HG03354 (cell line): ENCODE data around the gene CAMTA1.

Source experiments
- ATAC-seq: cut with Tn5 transposase; IDR thresholded peaks from one replicate; pipeline ENCODE4 v1.9.1; 2021; ENCODE audit warnings: mild to moderate bottlenecking; ENCODE audit not compliant: unreplicated experiment, poor library complexity, severe bottlenecking

CAMTA1 gene

DNA sequence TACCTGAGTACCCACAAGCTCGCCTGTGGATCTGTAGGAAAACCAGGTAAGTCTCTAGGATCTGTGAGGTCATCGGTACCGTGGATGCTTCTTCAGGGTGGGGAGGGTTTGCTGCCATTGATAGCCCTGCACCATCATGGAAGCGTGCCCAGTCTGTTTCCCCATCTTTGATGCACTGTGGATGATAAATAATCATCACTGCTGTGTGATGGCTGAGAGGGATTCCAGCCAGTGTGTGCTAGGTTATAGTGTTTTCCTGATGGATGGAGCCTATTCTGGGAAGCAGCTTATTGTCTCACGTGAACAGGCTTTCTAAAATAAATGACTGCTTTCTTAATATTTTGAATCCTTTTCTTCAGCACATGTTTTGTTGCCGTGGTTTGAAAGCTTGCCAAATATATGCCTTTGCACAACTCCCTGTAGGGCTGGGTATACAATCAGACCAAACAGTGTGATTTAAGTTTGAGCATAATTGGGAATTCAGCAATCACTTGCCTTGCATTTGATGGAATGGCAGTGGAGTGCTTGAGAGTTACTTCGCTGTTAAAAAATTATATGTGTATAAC is 113.8 kb downstream of the CAMTA1 start:
- no peak for ATAC-seq

DNA sequence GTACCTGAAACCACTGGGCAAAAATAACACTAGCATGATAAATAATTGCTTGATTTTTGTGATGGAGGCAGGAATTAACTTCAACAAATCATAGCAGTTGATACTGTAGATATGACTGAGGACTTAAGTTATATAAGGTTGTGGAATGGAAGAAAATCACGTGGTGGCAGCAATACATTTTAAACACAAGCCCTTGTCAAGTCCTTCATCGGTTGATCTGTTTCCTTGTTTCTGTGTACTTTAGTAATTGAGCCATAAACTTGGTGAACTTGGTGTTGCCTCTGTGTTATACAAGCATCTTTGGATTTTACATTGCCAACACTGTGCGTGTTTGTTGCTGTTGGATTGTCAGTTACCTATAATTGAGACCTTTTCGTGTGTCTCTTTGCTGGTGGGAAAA is 114.4 kb downstream of the CAMTA1 start:
- no peak for ATAC-seq

DNA sequence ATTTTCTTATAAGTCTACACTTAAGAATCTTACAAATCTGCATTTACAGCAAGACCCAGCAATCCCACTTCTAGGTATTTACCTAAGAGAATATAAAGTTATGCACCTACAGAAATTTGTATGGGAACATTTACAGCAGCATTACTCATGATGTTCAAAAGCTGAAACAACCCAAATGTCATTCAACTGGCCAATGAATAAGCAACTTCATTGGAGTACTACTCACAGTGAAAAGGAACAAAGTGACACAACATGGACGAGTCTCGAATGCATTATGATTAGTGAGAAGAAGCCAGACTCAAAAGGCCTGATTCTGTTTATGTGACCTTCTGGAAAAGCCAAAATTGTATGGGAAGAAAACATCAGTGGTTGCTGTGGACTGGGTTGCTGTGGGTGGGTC is 116.9 kb downstream of the CAMTA1 start:
- ATAC-seq, result no peak

DNA sequence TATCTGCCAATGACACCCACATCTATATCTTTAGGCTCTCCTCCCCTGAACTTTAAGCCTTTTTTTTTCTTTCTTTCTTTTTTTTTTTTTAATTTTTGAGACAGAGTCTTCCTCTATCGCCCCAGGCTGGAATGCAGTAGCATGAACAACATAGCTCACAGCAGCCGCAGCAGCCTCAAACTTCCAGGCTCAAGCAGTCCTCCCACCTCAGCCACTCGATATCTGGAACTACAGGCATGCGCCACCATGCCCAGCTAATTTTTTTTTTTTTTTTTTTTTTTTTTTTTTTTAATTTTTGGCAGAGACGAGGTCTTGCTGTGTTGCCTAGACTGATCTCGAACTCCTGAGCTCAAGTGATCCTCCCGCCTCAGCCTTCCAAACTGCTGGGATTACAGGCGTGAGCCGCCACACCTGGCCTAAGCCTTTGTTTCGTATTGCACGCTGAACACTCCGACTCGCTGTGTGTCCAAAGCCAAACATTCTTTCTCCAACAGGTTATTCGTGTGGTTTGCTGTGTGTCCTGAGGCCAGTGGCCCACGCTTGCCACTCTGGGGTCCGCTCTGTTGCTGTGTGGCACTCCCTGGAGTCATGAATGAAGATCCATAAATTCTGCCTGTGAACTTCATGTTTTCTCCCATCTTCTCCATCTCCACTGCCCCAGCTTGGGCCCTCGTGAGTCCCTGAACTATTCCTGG is 119.4 kb downstream of the CAMTA1 start:
- no peak for ATAC-seq

DNA sequence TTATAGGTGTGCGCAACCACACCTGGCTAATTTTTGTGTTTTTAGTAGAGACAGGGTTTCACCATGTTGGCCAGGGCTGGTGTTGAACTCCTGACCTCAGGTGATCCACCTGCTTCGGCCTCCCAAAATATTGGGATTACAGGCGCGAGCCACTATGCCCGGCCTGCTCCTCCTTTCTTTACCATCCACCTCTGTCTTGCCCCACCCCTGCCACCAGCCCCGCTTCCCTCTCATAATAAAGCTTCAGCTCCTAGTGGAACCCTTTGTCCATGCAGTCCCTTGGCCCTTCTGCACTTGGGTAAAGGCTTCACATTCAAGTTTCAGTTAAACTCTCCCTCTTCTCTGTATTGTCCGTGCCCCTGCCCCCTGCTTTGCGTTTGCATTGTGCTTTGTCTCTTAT is 120.1 kb downstream of the CAMTA1 start:
- no peak for ATAC-seq

DNA sequence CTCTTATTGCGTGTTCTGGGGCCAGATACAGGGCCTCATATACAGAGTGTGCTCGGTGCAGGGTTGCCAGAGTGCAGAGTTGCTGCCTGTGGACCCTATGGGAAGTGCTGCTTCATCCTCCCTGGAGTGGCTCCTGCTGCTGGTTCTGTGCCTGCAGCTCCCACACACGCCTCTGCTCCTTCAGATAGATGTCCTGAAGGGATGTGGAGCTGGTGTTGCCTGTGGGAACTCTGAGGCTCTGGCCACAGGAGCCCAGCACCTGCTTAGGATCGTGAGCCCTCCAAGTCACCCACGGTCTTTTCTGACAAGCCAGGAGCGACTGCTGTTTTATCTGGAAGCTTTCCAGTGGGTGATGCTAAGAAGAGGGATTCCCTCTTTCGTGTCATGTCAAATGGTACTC is 120.5 kb downstream of the CAMTA1 start:
- ATAC-seq, result no peak

DNA sequence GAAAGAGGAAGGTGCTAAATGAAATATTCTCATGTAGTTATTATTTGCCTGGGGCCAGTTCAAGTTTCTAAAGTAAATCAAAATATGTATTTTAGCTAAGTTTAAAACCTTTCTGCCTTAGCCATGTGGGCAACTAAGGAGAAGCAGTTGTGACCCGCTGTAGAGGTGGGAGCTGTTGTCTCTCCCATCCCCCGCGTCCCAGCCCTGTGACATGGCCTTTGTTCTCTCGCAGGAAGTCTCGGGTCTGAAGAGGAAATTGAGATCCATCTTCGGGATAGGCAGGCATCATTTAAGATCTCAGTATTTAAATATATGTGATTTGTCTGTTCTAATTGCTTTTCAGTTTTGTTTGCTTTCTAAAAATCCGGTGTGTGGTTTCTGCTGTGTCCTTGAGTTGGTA is 121.5 kb downstream of the CAMTA1 start:
- no peak for ATAC-seq

DNA sequence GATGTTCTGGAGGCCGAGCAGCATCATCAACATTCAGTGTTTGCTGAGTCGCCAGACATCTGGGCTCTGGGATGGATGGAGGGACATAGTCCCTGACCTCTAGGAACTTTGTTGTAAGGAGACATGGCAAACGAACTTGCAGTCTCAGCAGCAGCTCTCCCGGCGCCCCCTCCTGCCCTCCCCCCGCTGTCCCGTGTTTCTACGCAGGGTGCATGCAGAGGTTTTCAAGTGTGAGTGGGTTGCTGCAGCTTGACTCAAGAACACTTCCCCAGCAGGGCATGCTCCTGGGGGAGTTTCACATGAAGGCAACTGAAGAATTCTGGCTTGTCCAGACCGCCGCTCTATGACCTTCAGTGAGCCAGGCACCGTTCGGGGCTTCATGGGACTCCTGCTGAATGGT is 121.9 kb downstream of the CAMTA1 start:
- ATAC-seq, result no peak

DNA sequence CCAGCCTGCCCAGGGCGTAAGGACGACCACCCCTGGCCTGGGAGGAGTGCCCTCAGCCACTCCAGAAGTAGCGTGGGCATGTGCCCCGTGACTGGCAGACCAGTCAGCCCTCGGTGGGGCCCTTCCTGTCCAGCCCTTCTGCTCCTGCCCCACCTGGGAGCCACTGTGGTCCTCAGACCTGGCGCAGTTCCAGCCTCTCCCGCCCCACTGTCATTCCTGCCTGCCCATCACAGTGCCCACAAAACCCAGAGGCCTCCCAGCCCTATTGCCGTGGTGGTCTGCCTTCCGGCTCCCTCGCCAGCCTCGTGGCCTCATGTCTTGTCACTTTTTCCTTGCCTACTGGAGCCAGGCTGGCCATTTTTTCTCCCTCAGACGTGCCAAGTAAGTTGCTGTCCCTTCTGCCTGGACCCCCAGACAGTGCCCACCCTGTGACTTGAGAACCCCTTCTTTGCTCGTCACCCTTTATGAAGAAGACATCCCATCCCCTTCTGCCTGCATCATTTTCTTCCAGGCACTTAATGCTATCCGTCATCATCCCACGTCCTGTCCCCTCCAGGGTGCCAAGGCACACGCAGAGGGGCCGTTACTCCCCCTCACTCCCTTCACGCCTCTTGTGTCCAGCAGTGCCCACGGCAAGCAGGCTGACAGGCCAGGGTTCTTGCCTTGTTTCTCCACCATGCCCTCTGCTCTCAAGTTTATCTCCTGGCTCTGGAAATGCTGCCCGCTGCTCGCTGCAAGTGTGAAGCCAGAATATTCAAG is 122.6 kb downstream of the CAMTA1 start:
- no peak for ATAC-seq

DNA sequence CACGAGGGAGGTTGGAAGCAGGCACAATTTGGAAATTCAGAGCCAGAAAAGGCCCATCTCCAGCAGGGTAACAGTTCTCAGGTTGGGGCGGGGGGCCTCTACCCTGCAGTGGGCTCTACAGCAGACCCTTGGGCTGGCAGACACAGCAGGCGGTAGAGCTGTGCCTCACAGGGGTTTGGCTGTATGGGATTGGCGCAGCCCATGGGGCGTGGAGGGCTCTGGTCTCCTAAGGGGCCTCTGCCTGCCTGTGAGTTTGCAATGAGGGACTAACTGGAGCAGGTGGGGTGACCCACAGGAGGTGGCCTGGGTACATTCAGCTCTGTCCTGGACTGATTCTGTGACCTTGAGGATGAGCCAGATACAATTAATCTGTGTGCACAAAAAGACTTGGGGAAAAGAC is 124.1 kb downstream of the CAMTA1 start:
- ATAC-seq, result no peak

DNA sequence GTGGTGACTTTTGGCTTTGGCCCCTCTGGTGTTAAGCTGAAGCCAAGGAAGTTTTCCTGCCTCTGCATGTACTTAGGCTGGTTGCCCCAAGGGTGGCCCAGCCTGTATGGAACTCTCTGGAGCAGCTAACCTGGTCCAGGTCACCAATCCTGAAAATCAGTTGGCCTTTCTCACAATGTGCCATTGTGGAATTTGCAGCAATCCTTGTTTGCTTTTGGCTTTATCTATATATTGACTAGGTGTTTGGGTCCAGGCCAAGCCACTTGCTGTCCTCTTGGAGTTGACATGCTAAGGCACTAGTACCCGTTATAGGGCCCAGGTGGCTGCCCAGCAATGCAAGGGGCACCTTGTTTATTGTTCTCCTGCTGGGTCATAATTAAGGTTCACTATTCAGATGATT is 124.6 kb downstream of the CAMTA1 start:
- no peak for ATAC-seq

DNA sequence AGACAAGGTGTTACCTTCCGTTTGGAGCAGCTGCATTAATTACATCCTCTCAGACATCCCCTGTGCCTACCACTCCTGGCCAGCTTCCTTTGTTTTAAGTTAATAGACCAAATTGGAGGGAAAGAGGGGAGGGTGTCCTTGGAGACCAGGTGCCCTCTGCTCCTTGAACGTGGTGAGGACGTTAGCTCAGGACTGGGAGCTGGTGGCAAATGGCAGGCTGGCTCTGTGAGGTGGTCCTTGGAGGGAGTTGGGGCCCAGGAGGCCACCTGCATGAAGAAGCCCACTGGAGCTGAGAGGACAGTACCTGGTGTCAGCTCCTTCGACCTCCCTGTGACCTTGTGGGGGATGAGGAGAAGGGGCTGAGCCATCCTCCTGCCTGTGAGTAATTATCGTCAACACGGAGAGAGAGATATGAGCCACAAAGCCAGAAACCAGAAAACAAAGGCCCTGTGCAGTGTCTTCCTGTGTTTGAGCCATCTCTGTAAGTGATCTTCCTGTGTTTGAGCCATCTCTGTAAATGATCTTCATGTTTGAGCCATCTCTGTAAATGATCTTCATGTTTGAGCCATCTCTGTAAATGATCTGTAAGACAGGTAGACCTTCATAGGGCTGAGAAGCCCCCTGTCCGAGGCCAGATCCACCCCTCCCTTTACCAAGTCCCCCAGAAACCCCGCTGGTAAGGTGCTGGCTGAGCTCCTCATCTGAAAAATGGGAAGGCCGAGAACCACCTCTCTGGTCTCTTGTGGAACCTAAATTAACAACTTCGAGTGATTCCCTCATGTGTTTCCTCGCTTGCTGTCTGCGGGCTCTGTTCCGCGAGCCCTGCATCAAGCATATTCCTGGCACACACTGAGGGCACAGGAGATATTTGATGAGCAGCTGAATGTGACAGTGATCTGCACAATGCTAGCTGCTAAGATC is 126.0 kb downstream of the CAMTA1 start:
- ATAC-seq, result peak; percentile 62

DNA sequence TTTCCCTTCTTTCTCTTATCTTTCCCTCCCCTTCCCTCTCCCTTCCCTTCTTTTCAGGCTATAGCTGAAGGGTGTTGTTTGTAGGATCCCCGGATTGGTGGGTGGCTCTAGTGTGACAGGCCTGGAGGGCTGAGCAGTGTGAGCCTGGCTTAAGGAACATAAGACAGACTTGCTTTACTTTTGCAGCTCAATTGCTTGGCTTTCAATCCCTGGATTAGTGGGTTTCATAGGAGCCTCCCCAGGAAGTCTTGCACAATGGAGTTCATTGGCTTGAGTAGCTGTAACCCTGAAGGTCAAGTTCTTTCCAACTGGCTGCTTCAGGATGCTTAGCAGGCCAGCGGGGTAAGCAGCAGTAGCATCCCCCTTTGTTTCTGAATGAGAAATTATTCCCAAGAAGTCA is 126.7 kb downstream of the CAMTA1 start:
- ATAC-seq, result no peak

DNA sequence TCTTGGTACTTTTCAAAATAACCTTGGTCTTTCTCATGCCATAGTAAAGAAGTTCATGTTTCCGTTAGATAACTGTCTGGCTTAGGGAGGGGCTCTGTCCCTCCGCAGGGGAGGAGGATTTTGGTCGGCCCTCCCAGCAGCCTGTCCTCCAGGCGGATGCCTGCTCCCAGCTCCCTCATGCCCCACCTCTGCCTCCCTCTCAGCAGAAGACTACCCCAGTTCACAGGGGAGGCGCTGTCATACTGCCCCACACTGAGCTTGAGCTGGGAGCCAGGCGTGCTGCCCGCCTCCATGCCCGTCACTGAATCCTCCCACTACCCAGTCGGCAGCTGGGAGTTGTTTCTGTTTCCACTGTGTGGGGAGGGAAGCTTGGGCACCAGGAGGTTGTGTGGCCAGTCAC is 127.3 kb downstream of the CAMTA1 start:
- no peak for ATAC-seq

DNA sequence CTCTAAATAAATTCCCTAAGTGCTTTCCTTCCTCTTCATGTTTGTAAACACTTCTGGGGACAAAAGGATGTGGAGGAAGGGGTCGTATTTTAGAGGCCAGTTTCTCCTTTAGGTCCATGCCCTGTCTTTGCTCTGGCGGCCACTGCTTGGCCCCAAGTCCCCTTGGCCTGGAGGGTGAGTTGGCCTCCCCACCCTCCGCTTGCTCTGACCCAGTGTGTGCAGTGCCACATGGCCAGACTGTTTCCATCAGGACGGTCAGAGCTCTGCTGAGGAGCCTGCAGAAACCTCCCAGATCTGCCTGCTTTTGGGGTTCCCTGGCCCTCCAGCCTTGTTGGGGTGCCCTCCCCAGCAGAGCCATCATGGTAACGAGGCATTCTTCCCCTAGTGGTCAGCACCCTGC is 127.8 kb downstream of the CAMTA1 start:
- no peak for ATAC-seq

DNA sequence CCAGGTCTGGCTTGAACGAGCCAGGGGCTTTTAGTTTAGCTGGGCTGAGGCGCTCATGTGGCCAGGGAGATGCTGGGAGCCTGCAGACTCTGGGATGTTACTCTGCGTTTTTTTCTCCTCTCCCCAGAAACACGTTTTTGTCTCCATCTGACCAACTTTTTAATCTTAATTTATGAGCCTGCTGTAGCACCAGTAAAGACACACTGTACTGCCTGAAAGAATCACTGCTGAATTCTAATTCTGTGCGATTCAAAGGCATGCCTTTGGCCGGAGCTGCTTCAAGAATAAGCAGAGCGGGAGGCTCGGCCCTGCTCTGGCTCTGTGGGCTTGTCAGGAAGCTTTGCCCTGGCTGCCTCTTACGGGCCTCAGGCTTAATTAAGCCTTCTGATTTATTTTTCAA is 129.5 kb downstream of the CAMTA1 start:
- no peak for ATAC-seq

DNA sequence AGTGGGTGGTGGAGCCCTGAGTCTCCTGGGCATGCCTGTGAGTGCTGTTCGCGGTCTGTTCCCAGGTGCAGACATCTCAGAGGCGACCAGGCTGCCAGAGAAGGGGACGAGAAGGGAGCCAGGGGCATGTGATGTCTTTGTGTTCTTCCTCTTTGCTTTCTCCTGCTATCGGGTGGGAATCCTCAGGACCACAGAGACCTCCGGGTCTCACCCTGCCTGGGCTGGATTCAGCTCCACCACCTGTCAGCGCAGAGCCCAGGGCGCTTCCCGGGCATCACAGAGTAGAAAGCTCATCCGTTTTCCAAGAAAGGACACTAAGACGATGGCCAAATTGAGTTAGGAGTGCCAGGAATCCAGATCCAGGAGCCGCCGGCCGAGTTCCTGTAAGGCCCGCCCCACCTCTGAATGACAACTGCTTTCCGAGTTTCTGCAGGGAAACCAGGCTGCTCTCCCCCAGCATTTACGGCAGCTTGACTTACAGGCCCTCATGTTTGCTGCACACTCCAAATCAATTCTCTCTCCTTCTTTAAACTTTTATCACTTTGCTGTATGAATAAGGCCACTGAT is 130.8 kb downstream of the CAMTA1 start:
- ATAC-seq, result no peak

DNA sequence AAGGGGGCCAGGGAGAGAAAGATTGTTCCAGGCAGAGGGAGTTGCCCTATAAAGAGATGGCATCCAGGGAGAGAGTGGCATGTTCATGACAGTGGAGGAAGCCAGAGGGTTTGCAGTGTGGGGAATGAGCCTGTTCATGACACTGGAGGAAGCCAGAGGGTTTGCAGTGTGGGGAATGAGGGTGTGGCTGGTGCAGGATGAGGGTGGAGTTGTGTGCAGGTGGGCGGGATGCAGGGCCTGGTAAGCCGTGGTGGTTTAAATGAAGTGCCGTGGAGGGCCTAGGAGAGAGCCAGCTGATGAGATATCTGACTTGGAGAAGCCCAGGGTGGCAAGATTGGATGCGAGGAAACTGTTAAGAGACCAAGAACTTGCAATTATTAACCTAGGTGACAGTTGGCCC is 131.8 kb downstream of the CAMTA1 start:
- ATAC-seq, result no peak

DNA sequence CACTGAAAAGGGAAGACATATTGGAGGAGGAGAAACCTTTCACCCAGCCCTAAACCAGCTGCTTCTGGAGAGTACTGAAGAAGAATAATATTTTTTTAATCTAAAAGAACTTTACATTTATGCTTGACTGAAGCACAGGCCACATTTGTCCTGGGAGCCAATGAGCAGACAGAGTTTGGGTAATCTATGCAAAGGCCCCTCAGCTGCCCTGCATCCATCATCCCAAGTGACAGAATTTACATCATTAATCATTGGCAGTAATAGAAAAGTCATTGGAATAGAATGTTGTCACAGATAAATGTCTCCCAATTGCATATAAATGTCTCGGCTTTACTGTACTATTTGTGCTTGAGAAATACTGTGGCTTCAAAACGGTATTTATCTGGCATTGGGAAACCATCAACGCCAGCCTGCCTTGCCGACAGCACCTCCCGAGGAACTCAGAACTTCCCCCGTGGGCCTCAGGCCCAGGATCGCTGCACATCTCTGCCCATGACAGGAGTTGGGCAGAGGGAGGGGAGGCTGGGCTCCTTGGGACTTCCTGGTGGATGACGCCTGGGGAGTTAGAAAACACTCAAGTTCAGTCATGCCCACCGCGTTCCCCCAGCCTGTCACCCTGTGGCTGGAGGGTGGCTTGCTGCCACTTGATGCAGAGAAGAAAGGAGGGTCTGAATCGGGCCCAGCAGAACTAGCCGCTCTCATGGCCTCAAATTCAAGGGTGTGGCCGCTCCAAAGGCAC is 133.1 kb downstream of the CAMTA1 start:
- no peak for ATAC-seq
